Measurements from ENCODE around the gene ADAMTS1.

DNA sequence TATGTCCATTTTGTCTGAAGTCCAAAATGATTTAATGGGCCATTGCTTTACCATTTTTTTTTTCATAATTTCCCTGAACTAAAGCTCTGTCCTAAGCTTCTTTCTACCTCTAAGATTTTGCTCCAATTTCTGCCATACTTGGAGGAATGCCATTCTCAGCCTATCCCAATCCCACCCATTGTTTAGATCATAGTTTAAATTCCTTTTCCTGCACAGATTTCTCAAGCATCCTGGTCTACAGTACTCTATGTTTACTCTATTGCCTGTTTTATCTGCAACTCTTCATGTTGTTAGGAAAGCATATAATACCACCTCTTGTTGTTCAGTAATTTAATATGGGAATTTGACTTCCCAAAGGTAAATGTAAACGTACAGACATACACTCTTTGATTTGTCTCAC is 30.8 kb downstream of the ADAMTS1 start:
- TF ChIP-seq, protein P1, sequence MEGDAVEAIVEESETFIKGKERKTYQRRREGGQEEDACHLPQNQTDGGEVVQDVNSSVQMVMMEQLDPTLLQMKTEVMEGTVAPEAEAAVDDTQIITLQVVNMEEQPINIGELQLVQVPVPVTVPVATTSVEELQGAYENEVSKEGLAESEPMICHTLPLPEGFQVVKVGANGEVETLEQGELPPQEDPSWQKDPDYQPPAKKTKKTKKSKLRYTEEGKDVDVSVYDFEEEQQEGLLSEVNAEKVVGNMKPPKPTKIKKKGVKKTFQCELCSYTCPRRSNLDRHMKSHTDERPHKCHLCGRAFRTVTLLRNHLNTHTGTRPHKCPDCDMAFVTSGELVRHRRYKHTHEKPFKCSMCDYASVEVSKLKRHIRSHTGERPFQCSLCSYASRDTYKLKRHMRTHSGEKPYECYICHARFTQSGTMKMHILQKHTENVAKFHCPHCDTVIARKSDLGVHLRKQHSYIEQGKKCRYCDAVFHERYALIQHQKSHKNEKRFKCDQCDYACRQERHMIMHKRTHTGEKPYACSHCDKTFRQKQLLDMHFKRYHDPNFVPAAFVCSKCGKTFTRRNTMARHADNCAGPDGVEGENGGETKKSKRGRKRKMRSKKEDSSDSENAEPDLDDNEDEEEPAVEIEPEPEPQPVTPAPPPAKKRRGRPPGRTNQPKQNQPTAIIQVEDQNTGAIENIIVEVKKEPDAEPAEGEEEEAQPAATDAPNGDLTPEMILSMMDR (IDR thresholded peaks at IDR 0.05; ENCODE audit: insufficient read depth, low read length, poor library complexity, severe bottlenecking): no peak
- TF ChIP-seq EZH2phosphoT487 (conservative IDR thresholded peaks at IDR 0.05; ENCODE audit: low read length): no peak

All from SU-DHL-6 (cell line).